Measurements from ENCODE around the gene ATG5. TPM values are rescaled to one million over a fixed set of nuclear protein-coding genes. Genes with fewer than 3 reads are reported as not detected.
A peak's percentile ranks its signal among the peaks of the same experiment; 100 is the strongest.

The ATG5 gene
- total RNA-seq, 1 donor from 2014 or later: 40.8 TPM

GRCh38 chr6:106187424-106187982, 138.1 kb downstream of the ATG5 start:
- Mint-ChIP-seq H3K4me1 (ENCODE audit: low read depth) (peaks cover 9% of the 10 kb centered on the region), H3K9me3 (ENCODE audit: low read depth) (no peaks in the 10 kb centered on the region), H3K4me3 (ENCODE audit: low read depth) (no peak overlapping the region), H3K27ac (peak overlapping the region; percentile 33), H3K36me3 (ENCODE audit: insufficient read depth) (peaks cover 7% of the 10 kb centered on the region), H3K27me3 (no peaks in the 10 kb centered on the region)
- DNase-seq (ENCODE audit: low spot score, unreplicated experiment): no peak
- no peak for TF ChIP-seq CTCF (IDR thresholded peaks at IDR 0.05; ENCODE audit: unreplicated experiment)

- no peak for TF ChIP-seq CTCF (IDR thresholded peaks at IDR 0.05; ENCODE audit: unreplicated experiment)
- H3K27me3 Mint-ChIP-seq: no peaks in the 10 kb centered on the region
- H3K9me3 Mint-ChIP-seq (ENCODE audit: low read depth): no peaks in the 10 kb centered on the region
- no peak overlapping the region for H3K4me3 Mint-ChIP-seq (ENCODE audit: low read depth)
- peaks cover 9% of the 10 kb centered on the region for H3K4me1 Mint-ChIP-seq (ENCODE audit: low read depth)
- no peak for DNase-seq (ENCODE audit: low spot score, unreplicated experiment)
- peaks cover 7% of the 10 kb centered on the region for H3K36me3 Mint-ChIP-seq (ENCODE audit: insufficient read depth)
- no peak overlapping the region for H3K27ac Mint-ChIP-seq
Observed at GRCh38 chr6:106186714-106187113, 138.8 kb downstream of the ATG5 start.

- H3K27me3 Mint-ChIP-seq: no peaks in the 10 kb centered on the region
- peaks cover 9% of the 10 kb centered on the region for H3K4me1 Mint-ChIP-seq (ENCODE audit: low read depth)
- no peak overlapping the region for H3K4me3 Mint-ChIP-seq (ENCODE audit: low read depth)
- no peak for TF ChIP-seq CTCF (IDR thresholded peaks at IDR 0.05; ENCODE audit: unreplicated experiment)
- DNase-seq (ENCODE audit: low spot score, unreplicated experiment): no peak
- H3K27ac Mint-ChIP-seq: no peak overlapping the region
- H3K36me3 Mint-ChIP-seq (ENCODE audit: insufficient read depth): peaks cover 5% of the 10 kb centered on the region
- no peaks in the 10 kb centered on the region for H3K9me3 Mint-ChIP-seq (ENCODE audit: low read depth)
Observed at GRCh38 chr6:106186172-106186571, 139.4 kb downstream of the ATG5 start.

GRCh38 chr6:106185615-106186014, 139.9 kb downstream of the ATG5 start:
- no peak for DNase-seq (ENCODE audit: low spot score, unreplicated experiment)
- H3K9me3 Mint-ChIP-seq (ENCODE audit: low read depth): no peaks in the 10 kb centered on the region
- H3K36me3 Mint-ChIP-seq (ENCODE audit: insufficient read depth): peaks cover 5% of the 10 kb centered on the region
- no peaks in the 10 kb centered on the region for H3K27me3 Mint-ChIP-seq
- no peak for TF ChIP-seq CTCF (IDR thresholded peaks at IDR 0.05; ENCODE audit: unreplicated experiment)
- H3K4me1 Mint-ChIP-seq (ENCODE audit: low read depth): peaks cover 9% of the 10 kb centered on the region
- H3K4me3 Mint-ChIP-seq (ENCODE audit: low read depth): no peak overlapping the region
- H3K27ac Mint-ChIP-seq: no peak overlapping the region

GRCh38 chr6:106184629-106185028, 140.9 kb downstream of the ATG5 start:
- H3K36me3 Mint-ChIP-seq (ENCODE audit: insufficient read depth): peaks cover 5% of the 10 kb centered on the region
- TF ChIP-seq CTCF (IDR thresholded peaks at IDR 0.05; ENCODE audit: unreplicated experiment): no peak
- H3K9me3 Mint-ChIP-seq (ENCODE audit: low read depth): no peaks in the 10 kb centered on the region
- H3K4me3 Mint-ChIP-seq (ENCODE audit: low read depth): no peak overlapping the region
- no peak for DNase-seq (ENCODE audit: low spot score, unreplicated experiment)
- H3K27me3 Mint-ChIP-seq: no peaks in the 10 kb centered on the region
- peaks cover 9% of the 10 kb centered on the region for H3K4me1 Mint-ChIP-seq (ENCODE audit: low read depth)
- no peak overlapping the region for H3K27ac Mint-ChIP-seq
